Fibroblast of lung (primary cell): ENCODE results near the gene CAPN15. TPM values are rescaled to one million over a fixed set of nuclear protein-coding genes. Genes with fewer than 3 reads are reported as not detected.

Source experiments
- DNase-seq, 2 donors: peaks; one replicate each; pipeline versions ENCODE4 v3.0.0 to v3.0.0-alpha.2; 2010; ENCODE audit warnings: low read depth in 2 of 2
- H2AFZ ChIP-seq: 2 replicates; pipeline ENCODE4 v1.5.1; 2012; ENCODE audit warnings: low read length, control low read depth, inconsistent platforms
- H3K27ac ChIP-seq: 2 replicates; pipeline ENCODE4 v1.5.1; 2011; ENCODE audit warnings: low read length, control low read depth; ENCODE audit not compliant: insufficient read depth
- H3K27me3 ChIP-seq: 2 replicates; pipeline ENCODE4 v1.5.1; 2011; ENCODE audit warnings: mild to moderate bottlenecking, low read length; ENCODE audit not compliant: control insufficient read depth, insufficient read depth
- H3K36me3 ChIP-seq: 2 replicates; pipeline ENCODE4 v1.5.1; 2011; ENCODE audit warnings: low read length; ENCODE audit not compliant: control insufficient read depth, insufficient read depth
- H3K4me1 ChIP-seq: 2 replicates; pipeline ENCODE4 v1.5.1; 2011; ENCODE audit warnings: low read length; ENCODE audit not compliant: control insufficient read depth, insufficient read depth; ENCODE audit errors: extremely low read depth
- H3K4me2 ChIP-seq: 2 replicates; pipeline ENCODE4 v1.5.1; 2011; ENCODE audit warnings: low read length, control low read depth; ENCODE audit not compliant: insufficient read depth; ENCODE audit errors: extremely low read depth
- H3K4me3 ChIP-seq, 4 experiments: fragments of 200-600 bp in 1 of 4; sonication (generic) in 1 of 4; replicated peaks in 1 of 4; 2 replicates each; pipeline ENCODE4 v1.5.1; 2011 to 2016; ENCODE audit warnings: low read length in 4 of 4, low read depth in 3 of 4, mild to moderate bottlenecking in 3 of 4, control low read depth in 2 of 4, inconsistent platforms in 1 of 4, mixed read lengths in 1 of 4; ENCODE audit not compliant: insufficient read depth in 1 of 4; ENCODE audit errors: control extremely low read depth in 1 of 4
- H3K79me2 ChIP-seq: 2 replicates; pipeline ENCODE4 v1.5.1; 2012; ENCODE audit warnings: mild to moderate bottlenecking, low read length, inconsistent platforms; ENCODE audit not compliant: control insufficient read depth, insufficient read depth
- H3K9ac ChIP-seq: 2 replicates; pipeline ENCODE4 v1.5.1; 2011; ENCODE audit warnings: mild to moderate bottlenecking, low read length, control low read depth; ENCODE audit not compliant: insufficient read depth
- H3K9me3 ChIP-seq: 2 replicates; pipeline ENCODE4 v1.5.1; 2012; ENCODE audit warnings: low read depth, low read length; ENCODE audit not compliant: control insufficient read depth, insufficient read depth
- H4K20me1 ChIP-seq: 2 replicates; pipeline ENCODE4 v1.5.1; 2011; ENCODE audit warnings: low read length; ENCODE audit not compliant: control insufficient read depth, insufficient read depth; ENCODE audit errors: extremely low read depth
- CTCF ChIP-seq, 2 donors: IDR thresholded peaks in 1 of 2; conservative IDR thresholded peaks in 1 of 2; 1 replicate in 1 of 2; 2 replicates in 1 of 2; pipeline ENCODE4 v1.5.1; 2011 to 2012; ENCODE audit warnings: low read length in 2 of 2, control low read depth in 1 of 2, inconsistent platforms in 1 of 2, low read depth in 1 of 2, mild to moderate bottlenecking in 1 of 2
- EZH2 ChIP-seq: IDR thresholded peaks from 2 replicates; pipeline ENCODE4 v1.5.1; 2012; ENCODE audit warnings: low read length, control low read depth, mild to moderate bottlenecking; ENCODE audit errors: missing control alignments
- polyA plus RNA-seq, 2 donors: library from polyadenylated mRNA; depleted of rRNA in 1 of 2; stranded (reverse) in 1 of 2; unstranded in 1 of 2; fragments of >200 nt; gene quantifications; 2 replicates each; pipeline ENCODE4 v1.2.1, GENCODE V29; 2011 to 2012; ENCODE audit warnings: missing spikeins in 1 of 2
- total RNA-seq: library from RNA; depleted of rRNA; stranded (reverse); fragments of >200 nt; gene quantifications from 2 replicates; pipeline ENCODE4 v1.2.1, GENCODE V29; 2014

Gene CAPN15
- total and polyA plus RNA-seq, 2 donors (not counting 1 experiment from before 2014, with no cell fraction given): 4.1 to 21.3 TPM

- Histone ChIP-seq H3K9ac (no peak overlapping the region), H3K4me3 (no peak overlapping the region), H3K9me3 (no peaks in the 10 kb centered on the region), H4K20me1 (no peaks in the 10 kb centered on the region), H2AFZ (no peak overlapping the region), H3K4me1 (no peaks in the 10 kb centered on the region), H3K36me3 (no peaks in the 10 kb centered on the region), H3K4me2 (no peak overlapping the region), H3K79me2 (no peaks in the 10 kb centered on the region), H3K27me3 (no peaks in the 10 kb centered on the region), H3K27ac (no peak overlapping the region)
- DNase-seq: peak; percentile 6 to 45
- TF ChIP-seq EZH2 (no peak), CTCF (conservative IDR thresholded peaks at IDR 0.05 in 1 of 2, IDR thresholded peaks at IDR 0.05 in 1 of 2; ENCODE audit: low read depth in 1 of 2, low read length in 2 of 2) (peak; percentile 41 to 65)
Measured at GRCh38 chr16:495127-495748, 32.3 kb upstream of the CAPN15 start.

DNA sequence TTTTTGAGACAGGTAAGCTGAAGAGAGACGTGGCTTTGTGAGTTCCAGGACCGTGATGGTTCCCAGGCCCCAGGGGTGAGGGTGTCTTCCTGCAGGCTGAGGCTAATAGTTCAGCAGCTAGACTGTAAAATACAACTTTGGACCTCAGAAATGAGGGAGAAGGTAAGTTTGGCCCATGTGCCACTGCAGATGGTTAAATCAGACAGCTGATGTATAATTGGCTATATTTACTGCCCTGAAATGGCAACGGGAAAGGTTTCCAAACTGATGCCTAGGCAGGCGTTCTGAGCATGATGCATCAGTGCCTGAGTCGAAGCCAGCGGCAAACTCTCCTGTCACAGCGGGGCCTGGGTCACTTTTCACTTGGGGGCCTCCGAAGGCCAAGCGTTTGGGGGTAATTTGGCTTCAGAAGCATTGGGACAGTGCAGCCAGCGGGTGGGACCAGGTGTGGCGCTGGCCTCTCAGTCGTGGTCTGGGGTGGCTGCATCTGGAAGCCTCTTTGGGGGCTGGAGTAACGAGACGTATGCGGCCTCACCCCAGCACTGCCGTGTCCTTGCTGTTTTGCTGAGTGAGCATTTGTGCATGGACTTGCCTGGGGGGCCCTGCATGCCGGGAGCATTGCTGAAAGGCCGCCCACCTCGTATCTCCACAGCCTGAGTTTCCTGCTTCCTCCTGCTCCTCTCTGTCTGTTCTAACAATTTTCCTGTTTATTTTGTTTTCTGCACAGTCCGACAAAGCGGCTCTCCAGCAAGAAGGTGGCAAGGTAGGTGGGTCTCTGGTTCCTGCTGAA is 31.2 kb upstream of the CAPN15 start:
- TF ChIP-seq EZH2: no peak
- TF ChIP-seq CTCF (conservative IDR thresholded peaks at IDR 0.05 in 1 of 2, IDR thresholded peaks at IDR 0.05 in 1 of 2; ENCODE audit: low read depth in 1 of 2, low read length in 2 of 2): no peak
- H3K4me1 ChIP-seq: no peaks in the 10 kb centered on the region

GRCh38 chr16:497258-497657 is 30.3 kb upstream of the CAPN15 start:
- DNase-seq: no peak
- Histone ChIP-seq H3K4me3 (no peak overlapping the region), H3K4me1 (no peaks in the 10 kb centered on the region), H3K9me3 (no peaks in the 10 kb centered on the region), H3K27me3 (no peaks in the 10 kb centered on the region), H2AFZ (no peak overlapping the region), H3K9ac (no peak overlapping the region), H3K79me2 (no peaks in the 10 kb centered on the region), H4K20me1 (no peaks in the 10 kb centered on the region), H3K36me3 (no peaks in the 10 kb centered on the region), H3K27ac (no peak overlapping the region), H3K4me2 (no peak overlapping the region)
- TF ChIP-seq CTCF (conservative IDR thresholded peaks at IDR 0.05 in 1 of 2, IDR thresholded peaks at IDR 0.05 in 1 of 2; ENCODE audit: low read depth in 1 of 2, low read length in 2 of 2) (no peak), EZH2 (no peak)

More for the DNA sequence above, 31.2 kb upstream of the CAPN15 start:
- Histone ChIP-seq H3K4me3 (no peak overlapping the region), H3K27ac (no peak overlapping the region), H3K9me3 (no peaks in the 10 kb centered on the region), H2AFZ (no peak overlapping the region), H4K20me1 (no peaks in the 10 kb centered on the region), H3K4me2 (no peak overlapping the region), H3K79me2 (no peaks in the 10 kb centered on the region), H3K36me3 (no peaks in the 10 kb centered on the region), H3K9ac (no peak overlapping the region), H3K27me3 (no peaks in the 10 kb centered on the region)
- no peak for DNase-seq
